HG02938 (cell line): Measurements from ENCODE around the gene OSBPL3.
"Not testable (repeated sequence)": the region's sequence is repeated elsewhere in the genome, so short reads cannot be mapped to it uniquely, and the experiment has no call there.

Source experiments
- ATAC-seq: cut with Tn5 transposase; IDR thresholded peaks from one replicate; pipeline ENCODE4 v1.9.1; 2021; ENCODE audit warnings: mild to moderate bottlenecking, moderate library complexity; ENCODE audit not compliant: unreplicated experiment

Gene OSBPL3

GRCh38 chr7:24922099-24922773, 57.7 kb downstream of the OSBPL3 start:
- ATAC-seq: no peak

- ATAC-seq: no peak
Observed at GRCh38 chr7:24921362-24921679, 58.7 kb downstream of the OSBPL3 start.

GRCh38 chr7:24920451-24921361, 59.3 kb downstream of the OSBPL3 start:
- ATAC-seq: no peak

- peak; percentile 50 for ATAC-seq
Observed at GRCh38 chr7:24917510-24918239, 62.3 kb downstream of the OSBPL3 start.

- ATAC-seq: no peak
Observed at GRCh38 chr7:24916463-24917040, 63.4 kb downstream of the OSBPL3 start.

- no peak for ATAC-seq
Observed at GRCh38 chr7:24914465-24914859, 65.5 kb downstream of the OSBPL3 start.

GRCh38 chr7:24913801-24914464, 66.0 kb downstream of the OSBPL3 start:
- ATAC-seq: no peak

GRCh38 chr7:24912874-24913514, 67.0 kb downstream of the OSBPL3 start:
- ATAC-seq: no peak

- no peak for ATAC-seq
Observed at GRCh38 chr7:24912424-24912823, 67.6 kb downstream of the OSBPL3 start.

- peak; percentile 35 for ATAC-seq
Observed at GRCh38 chr7:24911213-24911603, 68.8 kb downstream of the OSBPL3 start.

GRCh38 chr7:24910551-24911212, 69.3 kb downstream of the OSBPL3 start:
- ATAC-seq: no peak

- ATAC-seq: no peak
Observed at GRCh38 chr7:24908727-24909126, 71.3 kb downstream of the OSBPL3 start.

- no peak for ATAC-seq
Observed at GRCh38 chr7:24908166-24908565, 71.8 kb downstream of the OSBPL3 start.

- peak; percentile 55 for ATAC-seq
Observed at GRCh38 chr7:24907311-24907886, 72.6 kb downstream of the OSBPL3 start.

- no peak for ATAC-seq
Observed at GRCh38 chr7:24905996-24906770, 73.8 kb downstream of the OSBPL3 start.

GRCh38 chr7:24903992-24904391, 76.0 kb downstream of the OSBPL3 start:
- not testable (repeated sequence) for ATAC-seq

GRCh38 chr7:24903559-24903958, 76.4 kb downstream of the OSBPL3 start:
- ATAC-seq: no peak

GRCh38 chr7:24902931-24903330, 77.0 kb downstream of the OSBPL3 start:
- ATAC-seq: no peak

GRCh38 chr7:24902276-24902675, 77.7 kb downstream of the OSBPL3 start:
- ATAC-seq: no peak
